ENCODE results near the gene NAV2.

The NAV2 gene

GRCh38 chr11:19814421-19814820, 101.8 kb downstream of the NAV2 start:
- no peak for DNase-seq

DNA sequence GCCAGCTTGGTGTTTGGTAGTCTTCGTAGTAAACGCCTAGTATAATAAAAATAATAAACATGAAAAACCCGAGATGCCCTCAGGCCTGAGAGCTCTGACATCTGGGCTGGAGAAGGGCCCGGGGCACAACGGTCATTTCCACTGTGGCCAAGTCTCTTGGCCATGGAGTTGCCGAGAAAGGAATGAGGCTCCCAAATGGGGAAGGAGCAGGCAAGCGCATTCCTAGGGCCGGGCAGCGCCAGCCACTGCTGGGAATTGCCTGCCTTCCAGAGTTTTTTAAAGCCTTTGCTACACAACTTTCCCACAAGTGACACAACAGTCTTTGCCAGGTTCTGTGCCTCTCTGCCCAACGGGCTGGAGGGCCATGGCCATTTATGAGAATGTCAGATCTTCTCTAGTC, 103.4 kb downstream of the NAV2 start:
- peak; percentile 34 for DNase-seq

DNA sequence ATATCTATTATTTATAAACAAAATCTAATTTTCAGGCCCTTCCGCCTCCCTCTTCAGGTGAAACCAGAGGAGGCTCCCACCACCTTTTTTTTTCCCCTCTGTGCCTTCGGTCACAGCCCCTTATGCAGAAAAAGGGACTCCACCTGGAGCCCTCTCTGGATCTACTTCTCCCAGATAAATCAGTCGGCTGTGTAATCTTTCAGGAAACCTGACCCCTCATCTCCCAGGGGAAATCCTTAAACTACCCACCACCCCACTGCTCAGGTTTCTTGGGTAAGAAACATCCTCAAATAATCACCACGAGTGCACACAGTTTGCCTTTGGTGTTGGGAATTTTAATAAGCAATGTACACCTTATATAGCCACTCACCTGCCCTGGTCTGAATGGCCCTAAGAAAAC, 104.2 kb downstream of the NAV2 start:
- no peak for DNase-seq

- no peak for DNase-seq
Measured at GRCh38 chr11:19817265-19817851, 104.7 kb downstream of the NAV2 start.

GRCh38 chr11:19817870-19818269, 105.2 kb downstream of the NAV2 start:
- no peak for DNase-seq

DNA sequence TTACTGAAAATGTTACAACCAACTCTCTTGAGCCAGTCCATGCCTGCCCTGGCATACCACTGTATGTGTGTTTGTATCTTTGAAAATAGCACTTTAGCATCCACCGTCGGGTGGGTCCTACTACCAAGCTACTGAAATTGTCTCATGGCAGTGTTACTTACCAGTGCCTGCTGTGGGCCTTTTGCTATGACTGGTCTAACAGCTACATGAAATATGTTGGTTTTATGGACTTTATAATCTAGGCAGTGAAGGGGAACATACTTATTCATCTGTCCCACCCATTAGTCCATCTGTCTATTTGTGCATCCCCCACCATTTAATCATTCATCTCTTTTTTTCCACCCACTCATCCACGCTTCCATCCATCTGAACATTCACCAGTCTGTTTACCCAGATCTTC, 106.0 kb downstream of the NAV2 start:
- DNase-seq = no peak

DNA sequence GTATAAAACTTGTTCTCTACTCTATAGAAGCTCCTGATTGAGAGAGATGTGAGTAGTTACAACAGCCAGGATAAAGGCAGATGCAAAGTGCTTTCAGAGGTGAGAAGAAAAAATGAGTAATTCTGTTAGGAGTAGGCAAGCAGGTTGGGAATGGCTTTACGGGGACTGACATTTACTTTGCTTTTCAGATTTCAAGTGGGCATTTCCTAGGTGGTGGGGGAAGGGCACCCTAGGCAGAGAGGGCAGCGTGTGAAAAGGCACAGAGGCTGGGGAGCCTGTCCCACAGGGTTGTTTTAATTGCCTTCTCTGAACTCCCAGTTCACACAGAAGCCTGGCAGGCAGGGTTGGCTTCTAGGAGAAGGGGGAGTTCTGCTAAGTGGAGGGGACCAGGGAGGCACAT, 106.5 kb downstream of the NAV2 start:
- DNase-seq = no peak

GRCh38 chr11:19820100-19820499, 107.5 kb downstream of the NAV2 start:
- no peak for DNase-seq

GRCh38 chr11:19821412-19821875, 108.8 kb downstream of the NAV2 start:
- DNase-seq = no peak

GRCh38 chr11:19821993-19822392, 109.4 kb downstream of the NAV2 start:
- DNase-seq = no peak

DNA sequence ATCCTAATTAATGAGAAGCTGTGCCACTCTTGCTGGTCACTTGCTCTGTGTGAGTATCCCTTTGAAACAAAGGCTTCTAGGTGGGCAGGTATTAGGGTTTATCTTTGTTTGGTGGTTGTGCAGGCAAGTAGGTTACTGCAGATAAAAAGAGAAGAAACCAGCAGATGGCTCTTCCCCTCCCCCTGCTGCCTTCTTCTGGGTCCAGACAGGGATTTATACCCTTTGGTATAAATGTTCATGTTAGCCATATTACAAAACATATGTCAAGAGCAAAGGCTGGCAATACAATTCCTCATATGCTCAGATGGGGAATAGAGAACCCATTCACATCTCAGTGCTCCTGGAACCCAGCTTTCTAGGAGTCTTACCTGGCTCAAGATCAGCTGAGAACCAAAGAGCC, 109.9 kb downstream of the NAV2 start:
- no peak for DNase-seq

- no peak for DNase-seq
Measured at GRCh38 chr11:19826606-19827005, 114.0 kb downstream of the NAV2 start.

DNA sequence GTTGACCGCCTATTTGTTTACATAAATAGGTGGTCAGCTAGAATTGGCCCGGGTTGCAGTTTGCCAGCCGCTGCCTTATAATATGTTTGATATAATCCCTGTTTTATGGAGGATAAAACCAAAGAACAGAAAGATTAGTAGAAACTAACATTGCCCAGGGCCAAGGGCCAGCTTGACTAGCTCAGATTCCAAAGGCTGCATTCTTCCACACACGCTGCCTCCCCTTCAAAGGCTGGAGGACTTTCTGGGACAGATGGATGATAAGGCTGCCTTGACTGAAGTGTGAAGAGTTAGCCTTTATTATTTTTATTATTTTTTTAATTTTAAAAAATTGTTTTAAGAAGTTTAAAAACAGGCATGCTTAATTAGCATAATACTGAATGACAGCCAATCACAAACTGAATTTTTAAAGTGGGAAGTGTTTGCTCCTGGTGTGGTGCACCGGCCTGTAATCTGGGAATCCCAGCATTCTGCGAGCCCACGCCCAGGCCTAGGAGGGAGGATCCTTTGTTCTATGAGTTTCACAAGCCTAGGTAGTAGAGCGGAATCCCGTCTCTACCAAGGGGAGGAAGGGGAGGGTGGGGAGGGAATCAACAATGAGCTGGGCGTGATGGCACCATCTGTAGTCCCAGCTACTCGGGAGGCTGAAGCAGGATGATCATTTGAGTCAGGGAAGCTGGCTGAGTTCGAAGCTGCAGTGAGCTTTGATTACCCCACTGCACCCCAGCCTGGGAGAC, 114.9 kb downstream of the NAV2 start:
- peak; percentile 78 for DNase-seq

DNA sequence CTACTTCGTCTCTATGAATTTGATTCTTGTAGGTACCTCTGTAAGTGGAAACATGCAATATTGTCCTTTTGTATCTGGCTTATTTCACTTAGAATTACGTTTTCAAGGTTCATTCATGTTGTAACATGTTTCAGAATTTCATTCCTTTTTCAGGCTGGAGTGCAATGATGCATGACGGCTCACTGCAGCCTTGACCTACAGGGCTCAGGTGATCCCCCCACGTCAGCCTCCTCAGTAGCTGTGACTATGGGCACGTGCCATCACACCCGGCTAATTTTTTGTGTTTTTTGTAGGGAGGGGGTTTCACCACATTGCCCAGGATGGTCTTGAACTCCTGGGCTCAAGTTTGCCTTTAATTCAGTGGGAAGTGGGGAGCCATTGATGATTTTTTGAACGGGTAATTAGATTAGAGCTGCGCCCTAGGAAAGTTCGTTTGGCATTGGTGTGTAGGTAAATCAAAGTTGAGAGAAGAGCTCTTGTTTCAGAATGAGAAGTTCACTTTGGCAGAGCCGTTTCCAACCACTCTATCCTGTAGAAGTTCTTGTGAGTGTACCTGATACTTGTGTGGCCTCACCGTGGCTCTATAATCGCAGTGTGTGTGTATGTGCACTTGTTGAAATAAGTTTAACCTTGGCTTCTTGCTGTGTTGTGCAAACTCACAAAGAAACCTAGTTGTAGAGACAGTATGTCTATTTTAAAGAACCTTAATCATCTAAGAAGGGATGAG, 115.9 kb downstream of the NAV2 start:
- DNase-seq = no peak

- peak; percentile 32 for DNase-seq
Measured at GRCh38 chr11:19829109-19829837, 116.6 kb downstream of the NAV2 start.

DNA sequence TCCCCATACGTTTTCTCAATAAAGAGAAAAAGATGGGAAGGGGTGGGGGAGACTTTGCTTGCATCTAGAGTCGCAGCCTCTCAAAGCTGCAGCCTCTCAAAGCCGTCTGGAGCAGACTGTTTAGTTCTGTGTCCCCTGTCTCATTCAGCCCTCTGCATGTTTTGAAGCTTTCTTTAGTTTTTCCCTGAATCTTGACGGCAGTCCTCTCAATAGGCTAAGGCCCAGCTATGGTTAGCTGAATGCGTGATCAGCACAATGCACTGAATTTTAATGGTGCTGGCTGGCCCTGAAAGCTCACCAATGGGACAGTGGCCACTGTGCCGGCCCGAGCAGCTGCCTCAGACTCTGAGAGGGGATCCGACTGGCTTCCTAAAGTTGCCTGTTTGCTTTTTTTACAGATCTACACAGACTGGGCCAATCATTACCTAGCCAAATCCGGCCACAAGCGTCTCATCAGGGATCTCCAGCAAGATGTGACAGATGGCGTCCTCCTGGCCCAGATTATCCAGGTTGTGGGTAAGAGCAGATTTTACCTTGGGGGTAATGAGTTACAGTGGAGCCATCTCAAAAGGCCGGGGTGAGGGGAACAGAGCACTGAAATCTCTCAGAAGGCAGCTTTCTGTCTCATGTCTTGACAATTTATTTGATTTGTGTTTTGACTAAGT, 119.6 kb downstream of the NAV2 start:
- DNase-seq = no peak

GRCh38 chr11:19832901-19833300, 120.3 kb downstream of the NAV2 start:
- DNase-seq = no peak

DNA sequence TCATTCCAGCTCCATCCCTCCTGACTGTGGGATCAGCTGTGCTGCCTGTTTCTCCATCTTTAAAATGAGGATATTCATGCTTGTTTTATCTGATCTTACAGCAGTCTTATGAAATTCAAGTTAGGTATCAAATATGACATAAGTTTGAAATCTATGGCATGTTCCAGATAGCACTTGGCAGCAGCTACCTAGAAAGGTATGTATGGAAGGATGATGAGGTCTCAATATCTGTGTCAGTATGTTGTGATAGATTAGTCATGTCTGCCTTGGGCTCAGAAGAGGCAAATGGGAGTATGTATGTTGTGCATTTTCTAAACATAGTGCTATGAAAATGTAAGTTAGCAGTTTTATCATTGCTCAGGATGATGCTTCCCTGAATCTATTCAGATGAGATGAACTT, 122.1 kb downstream of the NAV2 start:
- peak; percentile 47 for DNase-seq

DNA sequence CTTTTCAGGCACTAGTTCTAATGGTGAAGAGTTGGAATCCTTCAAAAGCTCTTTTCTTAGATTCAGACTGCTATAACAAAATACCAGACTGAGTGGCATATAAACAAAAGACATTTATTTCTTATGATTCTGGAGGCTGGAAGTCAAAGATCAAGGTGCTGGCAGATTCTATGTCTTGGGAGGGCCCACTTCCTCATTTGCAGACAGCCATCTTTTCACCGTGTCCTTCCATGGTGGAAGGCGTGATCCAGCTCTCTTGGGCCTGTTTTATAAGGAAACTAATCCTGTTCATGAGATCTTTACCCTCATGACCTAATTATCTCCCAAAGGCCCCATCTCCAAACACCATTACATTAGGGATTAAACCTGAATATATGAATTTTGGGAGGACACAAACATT, 124.0 kb downstream of the NAV2 start:
- DNase-seq = no peak

- DNase-seq = no peak
Measured at GRCh38 chr11:19838994-19839768, 126.5 kb downstream of the NAV2 start.

- DNase-seq = no peak
Measured at GRCh38 chr11:19840961-19841360, 128.3 kb downstream of the NAV2 start.

GRCh38 chr11:19842505-19842904, 129.9 kb downstream of the NAV2 start:
- DNase-seq = no peak

Data from NCI-H226 (cell line).